ENCODE data around the gene MAN1A1. TPM values are rescaled to one million over a fixed set of nuclear protein-coding genes. Genes with fewer than 3 reads are reported as not detected.

MAN1A1 gene
- polyA plus RNA-seq, 2 of the 4 experiments (the other 2 are of a cell fraction), result 0.05 TPM; not detected in 1

DNA sequence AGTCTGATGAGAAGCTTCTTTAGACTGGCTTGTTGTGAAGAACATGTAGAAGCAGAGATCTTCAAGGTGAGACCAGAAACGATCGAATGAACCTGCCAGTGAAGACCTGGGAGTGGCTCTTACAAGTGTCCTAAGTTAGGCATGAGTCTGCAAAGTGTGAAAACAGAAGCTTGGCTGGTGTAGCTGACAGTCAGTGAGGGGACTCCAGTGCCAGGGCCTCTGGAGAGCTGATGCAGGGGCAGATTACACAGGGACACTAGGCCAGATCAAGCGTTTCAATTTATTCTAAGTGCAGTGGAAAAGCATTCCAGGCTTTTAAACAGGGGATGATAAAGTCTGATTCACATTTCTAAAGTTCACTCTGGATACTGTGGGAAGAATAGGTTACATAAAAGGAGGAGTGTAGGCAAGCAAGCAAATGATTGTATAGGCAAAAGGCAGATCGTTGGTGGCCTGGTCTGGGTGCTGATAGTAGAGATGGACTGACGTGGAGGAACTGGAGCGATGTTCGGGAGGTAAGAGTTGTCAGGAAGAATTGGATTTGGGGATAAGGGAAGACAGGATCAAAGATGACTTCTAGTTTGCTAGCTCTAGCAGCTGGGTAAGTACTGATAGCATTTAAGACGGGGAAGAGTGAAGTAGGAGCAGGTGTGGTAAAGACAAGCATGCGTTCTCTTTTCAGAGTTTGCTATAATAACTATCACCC lies 133.5 kb downstream of the MAN1A1 start:
- ATAC-seq (no peak), DNase-seq (ENCODE audit: low read depth in 1 of 2, low spot score in 1 of 2) (no peak), FAIRE-seq (no peak)
- CTCF ChIA-PET, result no interaction called here
- Histone ChIP-seq H3K9me3 (no peaks in the 10 kb centered on the region), H3K4me1 (no peaks in the 10 kb centered on the region), H3K27ac (no peak overlapping the region), H3K4me2 (no peak overlapping the region), H3K4me3 (no peak overlapping the region)
- no peak for TF ChIP-seq EP300 (IDR thresholded peaks at IDR 0.05)
- no peak for TF ChIP-seq HOXB13 (CRISPR knock-in tag; IDR thresholded peaks at IDR 0.05; ENCODE audit: low read depth)
- no peak for TF ChIP-seq KDM5A (IDR thresholded peaks at IDR 0.05)
- TF ChIP-seq, protein P1, sequence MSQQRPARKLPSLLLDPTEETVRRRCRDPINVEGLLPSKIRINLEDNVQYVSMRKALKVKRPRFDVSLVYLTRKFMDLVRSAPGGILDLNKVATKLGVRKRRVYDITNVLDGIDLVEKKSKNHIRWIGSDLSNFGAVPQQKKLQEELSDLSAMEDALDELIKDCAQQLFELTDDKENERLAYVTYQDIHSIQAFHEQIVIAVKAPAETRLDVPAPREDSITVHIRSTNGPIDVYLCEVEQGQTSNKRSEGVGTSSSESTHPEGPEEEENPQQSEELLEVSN (IDR thresholded peaks at IDR 0.05; ENCODE audit: borderline replicate concordance, low read depth), result no peak
- TF ChIP-seq, protein P2, sequence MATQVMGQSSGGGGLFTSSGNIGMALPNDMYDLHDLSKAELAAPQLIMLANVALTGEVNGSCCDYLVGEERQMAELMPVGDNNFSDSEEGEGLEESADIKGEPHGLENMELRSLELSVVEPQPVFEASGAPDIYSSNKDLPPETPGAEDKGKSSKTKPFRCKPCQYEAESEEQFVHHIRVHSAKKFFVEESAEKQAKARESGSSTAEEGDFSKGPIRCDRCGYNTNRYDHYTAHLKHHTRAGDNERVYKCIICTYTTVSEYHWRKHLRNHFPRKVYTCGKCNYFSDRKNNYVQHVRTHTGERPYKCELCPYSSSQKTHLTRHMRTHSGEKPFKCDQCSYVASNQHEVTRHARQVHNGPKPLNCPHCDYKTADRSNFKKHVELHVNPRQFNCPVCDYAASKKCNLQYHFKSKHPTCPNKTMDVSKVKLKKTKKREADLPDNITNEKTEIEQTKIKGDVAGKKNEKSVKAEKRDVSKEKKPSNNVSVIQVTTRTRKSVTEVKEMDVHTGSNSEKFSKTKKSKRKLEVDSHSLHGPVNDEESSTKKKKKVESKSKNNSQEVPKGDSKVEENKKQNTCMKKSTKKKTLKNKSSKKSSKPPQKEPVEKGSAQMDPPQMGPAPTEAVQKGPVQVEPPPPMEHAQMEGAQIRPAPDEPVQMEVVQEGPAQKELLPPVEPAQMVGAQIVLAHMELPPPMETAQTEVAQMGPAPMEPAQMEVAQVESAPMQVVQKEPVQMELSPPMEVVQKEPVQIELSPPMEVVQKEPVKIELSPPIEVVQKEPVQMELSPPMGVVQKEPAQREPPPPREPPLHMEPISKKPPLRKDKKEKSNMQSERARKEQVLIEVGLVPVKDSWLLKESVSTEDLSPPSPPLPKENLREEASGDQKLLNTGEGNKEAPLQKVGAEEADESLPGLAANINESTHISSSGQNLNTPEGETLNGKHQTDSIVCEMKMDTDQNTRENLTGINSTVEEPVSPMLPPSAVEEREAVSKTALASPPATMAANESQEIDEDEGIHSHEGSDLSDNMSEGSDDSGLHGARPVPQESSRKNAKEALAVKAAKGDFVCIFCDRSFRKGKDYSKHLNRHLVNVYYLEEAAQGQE (IDR thresholded peaks at IDR 0.05), result no peak
- TF ChIP-seq MYC (IDR thresholded peaks at IDR 0.05; ENCODE audit: borderline replicate concordance, low read length), result no peak
- WGBS (ENCODE audit: missing lambda C conversion rate), result 60% methylated on average over 9 of the region's 9 CpGs
- POLR2A ChIA-PET, result no interaction called here

DNA sequence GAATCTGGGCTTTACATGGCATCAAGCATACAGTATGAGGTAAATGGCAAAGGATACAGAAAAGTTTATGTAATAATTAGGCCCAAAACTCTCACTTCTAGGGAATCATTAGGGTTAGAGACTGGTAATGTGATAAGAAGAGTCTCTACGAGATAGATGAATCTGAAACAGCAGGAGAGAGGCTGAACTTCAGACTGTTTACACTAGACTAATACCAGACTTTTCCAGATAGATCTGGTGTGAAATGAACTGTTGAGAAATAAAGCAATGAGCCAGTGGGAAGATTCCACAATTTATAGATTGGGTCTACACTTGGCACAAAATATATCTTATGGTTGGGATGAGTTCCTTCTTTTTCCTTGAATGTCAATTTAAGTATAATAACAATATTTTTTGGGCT lies 134.3 kb downstream of the MAN1A1 start:
- FAIRE-seq (no peak), DNase-seq (ENCODE audit: low read depth in 1 of 2, low spot score in 1 of 2) (no peak), ATAC-seq (no peak)
- 10% methylated on average over 1 of the region's 1 CpG for WGBS (ENCODE audit: missing lambda C conversion rate)
- Histone ChIP-seq H3K4me3 (no peak overlapping the region), H3K9me3 (no peaks in the 10 kb centered on the region), H3K27ac (no peak overlapping the region), H3K4me2 (no peak overlapping the region), H3K4me1 (no peaks in the 10 kb centered on the region)
- TF ChIP-seq TFCP2L1 (CRISPR knock-in tag; IDR thresholded peaks at IDR 0.05), result no peak
- TF ChIP-seq, protein P3, sequence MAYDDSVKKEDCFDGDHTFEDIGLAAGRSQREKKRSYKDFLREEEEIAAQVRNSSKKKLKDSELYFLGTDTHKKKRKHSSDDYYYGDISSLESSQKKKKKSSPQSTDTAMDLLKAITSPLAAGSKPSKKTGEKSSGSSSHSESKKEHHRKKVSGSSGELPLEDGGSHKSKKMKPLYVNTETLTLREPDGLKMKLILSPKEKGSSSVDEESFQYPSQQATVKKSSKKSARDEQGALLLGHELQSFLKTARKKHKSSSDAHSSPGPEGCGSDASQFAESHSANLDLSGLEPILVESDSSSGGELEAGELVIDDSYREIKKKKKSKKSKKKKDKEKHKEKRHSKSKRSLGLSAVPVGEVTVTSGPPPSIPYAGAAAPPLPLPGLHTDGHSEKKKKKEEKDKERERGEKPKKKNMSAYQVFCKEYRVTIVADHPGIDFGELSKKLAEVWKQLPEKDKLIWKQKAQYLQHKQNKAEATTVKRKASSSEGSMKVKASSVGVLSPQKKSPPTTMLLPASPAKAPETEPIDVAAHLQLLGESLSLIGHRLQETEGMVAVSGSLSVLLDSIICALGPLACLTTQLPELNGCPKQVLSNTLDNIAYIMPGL (CRISPR knock-in tag; IDR thresholded peaks at IDR 0.05; ENCODE audit: borderline replicate concordance), result no peak
- TF ChIP-seq RAD21 (conservative IDR thresholded peaks at IDR 0.05 in 1 of 2, IDR thresholded peaks at IDR 0.05 in 1 of 2), result no peak
- ChIA-PET CTCF (no interaction called here), POLR2A (no interaction called here)

DNA sequence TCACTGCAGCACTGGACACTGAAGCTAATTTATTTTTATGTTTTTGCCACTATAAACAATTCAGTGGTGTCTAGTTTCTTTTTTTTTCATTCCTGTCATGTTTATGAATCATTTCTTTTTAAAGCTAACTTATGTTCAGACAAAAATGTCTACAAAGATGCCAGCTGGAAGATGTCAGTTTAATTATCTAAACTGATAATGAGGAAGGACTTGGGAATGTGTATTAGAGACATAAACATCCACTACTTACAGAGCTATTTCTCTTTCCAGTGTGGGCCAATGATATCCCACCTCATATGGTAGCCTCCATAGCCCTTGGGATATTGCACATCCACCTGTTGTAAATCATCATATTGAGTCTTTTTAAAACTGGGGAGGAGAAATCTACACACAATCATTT lies 139.0 kb downstream of the MAN1A1 start:
- H3K4me2 ChIP-seq, result no peak overlapping the region
- ATAC-seq, result no peak
- H3K4me3 ChIP-seq, result no peak overlapping the region
- no peak for DNase-seq (ENCODE audit: low read depth in 1 of 2, low spot score in 1 of 2)
- FAIRE-seq, result no peak
- TF ChIP-seq CHD4 (IDR thresholded peaks at IDR 0.05; ENCODE audit: borderline replicate concordance) (no peak), RARB (CRISPR knock-in tag; IDR thresholded peaks at IDR 0.05) (no peak), ZSCAN20 (CRISPR knock-in tag; IDR thresholded peaks at IDR 0.05) (no peak), ZC3H11A (IDR thresholded peaks at IDR 0.05) (no peak), CHD2 (IDR thresholded peaks at IDR 0.05; ENCODE audit: low read length, partially characterized antibody) (no peak), EHMT2 (IDR thresholded peaks at IDR 0.05; ENCODE audit: low read depth) (no peak), EP300 (IDR thresholded peaks at IDR 0.05) (no peak), POLR2A (IDR thresholded peaks at IDR 0.05; ENCODE audit: low read length) (no peak), FOXS1 (CRISPR knock-in tag; IDR thresholded peaks at IDR 0.05) (no peak), MAZ (IDR thresholded peaks at IDR 0.05; ENCODE audit: borderline replicate concordance, low read depth, low read length) (no peak), KDM5A (IDR thresholded peaks at IDR 0.05) (no peak), KDM1A (IDR thresholded peaks at IDR 0.05; ENCODE audit: low read depth) (no peak), JUN (IDR thresholded peaks at IDR 0.05) (no peak), RNF2 (IDR thresholded peaks at IDR 0.05; ENCODE audit: borderline replicate concordance, low read depth) (no peak), FOSL2 (IDR thresholded peaks at IDR 0.05) (no peak), FOSL2 (CRISPR knock-in tag; IDR thresholded peaks at IDR 0.05) (no peak), ZNF302 (CRISPR knock-in tag; IDR thresholded peaks at IDR 0.05) (no peak), ZFP36 (IDR thresholded peaks at IDR 0.05; ENCODE audit: borderline replicate concordance, partially characterized antibody) (no peak)
- no peaks in the 10 kb centered on the region for H3K4me1 ChIP-seq
- POLR2A ChIA-PET, result no interaction called here
- H3K9me3 ChIP-seq, result no peaks in the 10 kb centered on the region
- H3K27ac ChIP-seq, result no peak overlapping the region
- CTCF ChIA-PET, result no interaction called here
